Spleen (tissue), 11 donors: Measurements from ENCODE around the gene ZKSCAN5. TPM values are rescaled to one million over a fixed set of nuclear protein-coding genes. Genes with fewer than 3 reads are reported as not detected.

Experiments used
- DNase-seq: peaks from one replicate; pipeline ENCODE4 v3.0.0-alpha.2; 2020
- H3K27ac ChIP-seq, 8 donors: fragments of 200-600 bp; sonication (generic) in 7 of 8; 1 replicate in 4 of 8; 2 replicates in 4 of 8; pipeline versions ENCODE4 v1.5.0 to v1.8.0; 2016 to 2021; ENCODE audit warnings: inconsistent platforms in 4 of 8, mild to moderate bottlenecking in 4 of 8, moderate library complexity in 1 of 8
- H3K27me3 ChIP-seq, 7 donors: fragments of 200-600 bp; sonication (generic) in 6 of 7; replicated peaks in 1 of 7; 1 replicate in 4 of 7; 2 replicates in 3 of 7; pipeline versions ENCODE4 v1.5.0 to v1.8.0; 2016 to 2021; ENCODE audit warnings: inconsistent platforms in 3 of 7, mild to moderate bottlenecking in 1 of 7
- H3K36me3 ChIP-seq, 6 donors: fragments of 200-600 bp; sonication (generic) in 5 of 6; 1 replicate in 4 of 6; 2 replicates in 2 of 6; pipeline versions ENCODE4 v1.5.0 to v1.8.0; 2016 to 2021; ENCODE audit warnings: inconsistent platforms in 2 of 6
- H3K4me1 ChIP-seq, 6 donors: fragments of 200-600 bp; sonication (generic) in 5 of 6; 1 replicate in 3 of 6; 2 replicates in 3 of 6; pipeline versions ENCODE4 v1.5.0 to v1.8.0; 2016 to 2021; ENCODE audit warnings: inconsistent platforms in 3 of 6
- H3K4me3 ChIP-seq, 8 donors: fragments of 200-600 bp; sonication (generic) in 7 of 8; 1 replicate in 4 of 8; 2 replicates in 4 of 8; pipeline versions ENCODE4 v1.5.0 to v1.8.0; 2016 to 2021; ENCODE audit warnings: inconsistent platforms in 4 of 8, mild to moderate bottlenecking in 4 of 8, moderate library complexity in 2 of 8
- H3K9me3 ChIP-seq, 8 donors: fragments of 200-600 bp; sonication (generic) in 7 of 8; 1 replicate in 4 of 8; 2 replicates in 4 of 8; pipeline versions ENCODE4 v1.5.0 to v1.8.0; 2016 to 2021; ENCODE audit warnings: inconsistent platforms in 4 of 8
- CTCF ChIP-seq, 11 experiments: fragments of 200-600 bp in 7 of 11; fragments of 450-650 bp in 4 of 11; sonication (generic) in 4 of 11; IDR thresholded peaks in 8 of 11; conservative IDR thresholded peaks in 3 of 11; 1 replicate in 7 of 11; 2 replicates in 4 of 11; pipeline versions ENCODE4 v1.4.0 to v1.8.0; 2016 to 2021; ENCODE audit warnings: antibody characterized with exemption in 11 of 11, inconsistent platforms in 4 of 11, mild to moderate bottlenecking in 1 of 11
- POLR2A ChIP-seq, 3 donors: fragments of 450-650 bp; IDR thresholded peaks; one replicate each; pipeline ENCODE4 v1.5.1; 2017; ENCODE audit warnings: antibody characterized with exemption in 3 of 3, mild to moderate bottlenecking in 1 of 3
- POLR2AphosphoS5 ChIP-seq, 3 donors: sonication (generic); formaldehyde crosslinking; IDR thresholded peaks; one replicate each; pipeline ENCODE4 v1.5.1; 2017; ENCODE audit warnings: antibody characterized with exemption in 3 of 3
- WGBS, 5 donors: extraction: QIAGEN DNeasy Blood & Tissue Kit in 3 of 5; methylation state at CpG; one replicate each; pipeline versions ENCODE4 v1.1.5 to v1.1.7; 2013 to 2018; 5-methylcytosine and 5-hydroxymethylcytosine counted together
- intact Hi-C: fragments of 100-400 bp; cut with DNase I; formaldehyde crosslinking; loops from one replicate; pipeline ENCODE4 v1.15.0; 2023; ENCODE audit warnings: low total_unique reads
- polyA plus RNA-seq, 3 donors: library from polyadenylated mRNA; stranded (reverse); fragments of 200-250 nt; gene quantifications; one replicate each; pipeline ENCODE4 v1.2.1, GENCODE V29; 2013
- total RNA-seq, 7 donors: library from RNA; depleted of rRNA in 3 of 7; stranded (reverse); fragments of >200 nt in 3 of 7; fragmentation: NEBNext Ultra II Directional in 4 of 7; extraction: Animal tissue kit (Norgen Biotek cat#: 25700) in 4 of 7; gene quantifications; one replicate each; pipeline versions ENCODE4 v1.1.0 to v1.2.1, GENCODE V29; 2016 to 2021
- donor health status: healthy with polysubstance abuse.
- donor health status: DM: no; HTN: no; CAD: no; lungs with moderate emphysema.
- donor health status: DM: no; HTN: no; CAD: no.
- donor health status: Bipolar disorder and iron deficiency.
- donor health status: healthy.
- donor health status: DM: no; HTN: no; CAD: no.
- donor health status: DM: yes; HTN: yes; CAD: no.

ZKSCAN5 gene
- total and polyA plus RNA-seq, 10 donors, result 2.9 to 12.2 (median 8.5) TPM

DNA sequence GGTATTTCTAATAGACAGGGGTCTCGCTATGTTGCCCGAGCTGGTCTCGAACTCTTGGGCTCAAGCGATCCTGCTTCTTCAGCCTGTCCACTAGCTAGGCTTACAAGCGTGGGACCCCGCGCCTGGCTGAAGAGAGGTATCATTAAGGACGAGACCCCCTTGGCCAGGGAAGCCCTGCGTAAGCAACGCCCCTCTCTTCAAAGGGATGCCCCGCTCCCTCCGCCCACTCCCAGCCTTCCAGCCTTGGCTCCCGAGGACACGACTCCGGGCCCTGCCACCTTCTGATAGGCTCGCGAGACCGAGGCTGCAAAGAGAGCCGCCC is 220 bp upstream of the ZKSCAN5 start:
- WGBS, 5 donors, result 10 to 21% (median 12%) methylated on average over 6 to 19 of the region's 19 CpGs
- Histone ChIP-seq H3K36me3 (peaks cover 0 to 5% (median 0%) of the 10 kb centered on the region in 6 donors), H3K9me3 (no peaks in the 10 kb centered on the region), H3K4me3 (peak overlapping the region; percentile 60 to 98 (median 84)), H3K27me3 (no peaks in the 10 kb centered on the region), H3K27ac (peak overlapping the region; percentile 77 to 97 (median 96)), H3K4me1 (peaks cover 27 to 67% (median 49%) of the 10 kb centered on the region in 6 donors)
- peak; percentile 99 for DNase-seq
- TF ChIP-seq POLR2AphosphoS5 (IDR thresholded peaks at IDR 0.05) (peak in 2 of 3 donors; percentile 73), CTCF (IDR thresholded peaks at IDR 0.05 in 8 of 11, conservative IDR thresholded peaks at IDR 0.05 in 3 of 11) (no peak), POLR2A (IDR thresholded peaks at IDR 0.05) (peak in 1 of 3 donors; percentile 38)
- intact Hi-C loops, result no loop called here

GRCh38 chr7:99505324-99505662 is 831 bp downstream of the ZKSCAN5 start:
- Histone ChIP-seq H3K36me3 (peaks cover 0 to 14% (median 0%) of the 10 kb centered on the region in 6 donors), H3K27ac (peak overlapping the region; percentile 77 to 97 (median 96)), H3K27me3 (no peaks in the 10 kb centered on the region), H3K4me1 (peaks cover 27 to 67% (median 48%) of the 10 kb centered on the region in 6 donors), H3K9me3 (no peaks in the 10 kb centered on the region), H3K4me3 (peak overlapping the region; percentile 60 to 98 (median 84))
- DNase-seq, result no peak
- WGBS, 5 donors, result 0 to 10% (median 4%) methylated on average over 7 to 11 of the region's 11 CpGs
- intact Hi-C loops, result loop anchor here (5.0 kb wide), 1 partner anchor 47 kb away; the partner anchor contains the start of gene FAM200A
- TF ChIP-seq POLR2AphosphoS5 (IDR thresholded peaks at IDR 0.05), result no peak
- TF ChIP-seq CTCF (IDR thresholded peaks at IDR 0.05 in 8 of 11, conservative IDR thresholded peaks at IDR 0.05 in 3 of 11), result no peak
- TF ChIP-seq POLR2A (IDR thresholded peaks at IDR 0.05), result no peak

DNA sequence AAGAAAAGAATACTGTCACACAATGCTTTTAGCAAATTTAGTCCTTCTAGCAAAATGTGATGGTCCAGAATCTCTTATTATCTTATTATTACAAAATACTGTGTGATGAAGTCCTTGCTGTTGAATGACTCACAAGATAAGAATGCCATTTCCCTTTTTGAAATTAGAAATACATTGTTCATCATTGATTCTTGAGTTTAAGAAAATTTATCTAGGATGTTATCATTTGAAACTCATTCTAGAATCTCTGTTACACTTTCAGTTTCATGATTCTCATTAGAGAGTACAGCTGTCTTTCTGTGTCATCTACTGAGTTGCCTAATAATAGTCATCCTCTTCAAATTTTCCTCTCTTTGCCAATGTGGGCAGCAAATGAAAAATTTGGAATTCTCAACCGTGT is 9.6 kb downstream of the ZKSCAN5 start:
- H3K4me3 ChIP-seq, result no peak overlapping the region
- no peaks in the 10 kb centered on the region for H3K9me3 ChIP-seq
- TF ChIP-seq POLR2A (IDR thresholded peaks at IDR 0.05), result no peak
- TF ChIP-seq CTCF (IDR thresholded peaks at IDR 0.05 in 8 of 11, conservative IDR thresholded peaks at IDR 0.05 in 3 of 11), result no peak
- no peak for TF ChIP-seq POLR2AphosphoS5 (IDR thresholded peaks at IDR 0.05)
- H3K27me3 ChIP-seq, result no peaks in the 10 kb centered on the region
- 86 to 100% (median 88%) methylated on average over 1 of the region's 1 CpG for WGBS, 5 donors
- H3K4me1 ChIP-seq, result peaks cover 0 to 14% (median 0%) of the 10 kb centered on the region in 6 donors
- H3K27ac ChIP-seq, result no peak overlapping the region
- intact Hi-C loops, result no loop called here
- DNase-seq, result no peak
- peaks cover 0 to 97% (median 49%) of the 10 kb centered on the region in 6 donors for H3K36me3 ChIP-seq

DNA sequence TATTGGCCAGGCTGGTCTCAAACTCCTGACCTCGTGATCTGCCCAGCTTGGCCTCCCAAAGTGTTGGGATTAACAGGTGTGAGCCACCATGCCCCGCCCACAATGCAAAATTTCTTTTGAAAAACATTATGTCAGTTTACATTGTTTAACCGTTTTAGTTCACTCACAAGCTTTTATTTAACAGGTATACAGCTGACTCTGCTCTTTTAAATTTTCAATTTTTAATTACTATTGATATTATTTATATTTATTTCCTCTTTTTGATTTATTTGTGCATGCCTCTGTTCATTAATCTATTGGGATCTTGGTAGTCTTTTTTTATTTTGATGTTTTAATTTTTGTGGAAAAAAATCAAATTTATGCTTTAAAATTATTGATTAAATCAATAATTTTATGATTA is 16.9 kb downstream of the ZKSCAN5 start:
- no peak for TF ChIP-seq CTCF (IDR thresholded peaks at IDR 0.05 in 8 of 11, conservative IDR thresholded peaks at IDR 0.05 in 3 of 11)
- TF ChIP-seq POLR2A (IDR thresholded peaks at IDR 0.05), result no peak
- TF ChIP-seq POLR2AphosphoS5 (IDR thresholded peaks at IDR 0.05), result no peak
- Histone ChIP-seq H3K4me3 (no peak overlapping the region), H3K36me3 (peaks cover 0 to 99% (median 50%) of the 10 kb centered on the region in 6 donors), H3K27ac (no peak overlapping the region), H3K9me3 (no peaks in the 10 kb centered on the region), H3K27me3 (no peaks in the 10 kb centered on the region), H3K4me1 (no peaks in the 10 kb centered on the region)
- intact Hi-C loops, result no loop called here
- WGBS, 5 donors, result 93 to 97% (median 96%) methylated on average over 3 of the region's 3 CpGs
- no peak for DNase-seq
